SK-N-SH treated with all-trans-retinoic acid at 6 μM for 48 hours (cell line): Measurements from ENCODE around the gene MCAT.

Experiments
- ARNTL ChIP-seq: fragments of 450-650 bp; formaldehyde crosslinking; IDR thresholded peaks from 2 replicates; pipeline ENCODE4 v1.5.0; 2020; ENCODE audit warnings: low read depth, mild to moderate bottlenecking, moderate library complexity, borderline replicate concordance
- CREB5 ChIP-seq: fragments of 250-450 bp; sonication (Bioruptor Pico); IDR thresholded peaks from 2 replicates; pipeline ENCODE4 v1.5.1; 2020; ENCODE audit warnings: low read depth, mild to moderate bottlenecking, moderate library complexity
- CSDC2 ChIP-seq: fragments of 250-450 bp; sonication (Bioruptor Pico); IDR thresholded peaks from 2 replicates; pipeline ENCODE4 v1.5.0; 2020; ENCODE audit warnings: mild to moderate bottlenecking, moderate library complexity
- PATZ1 ChIP-seq: fragments of 250-450 bp; sonication (Bioruptor Pico); IDR thresholded peaks from 2 replicates; pipeline ENCODE4 v1.8.0; 2020; ENCODE audit warnings: mild to moderate bottlenecking, moderate library complexity, borderline replicate concordance
- RARB ChIP-seq: fragments of 250-450 bp; sonication (Bioruptor Pico); IDR thresholded peaks from 2 replicates; pipeline ENCODE4 v1.8.0; 2021; ENCODE audit warnings: mild to moderate bottlenecking, moderate library complexity
- TCF4 ChIP-seq: fragments of 250-450 bp; sonication (Bioruptor Pico); IDR thresholded peaks from 2 replicates; pipeline ENCODE4 v1.8.0; 2021; ENCODE audit warnings: mild to moderate bottlenecking, moderate library complexity, borderline replicate concordance
- TSHZ2 ChIP-seq: fragments of 250-450 bp; sonication (Bioruptor Pico); IDR thresholded peaks from 2 replicates; pipeline ENCODE4 v1.5.0; 2020; ENCODE audit warnings: mild to moderate bottlenecking, moderate library complexity
- ZFP3 ChIP-seq: fragments of 250-450 bp; sonication (Bioruptor Pico); IDR thresholded peaks from 2 replicates; pipeline ENCODE4 v1.5.0; 2020; ENCODE audit warnings: mild to moderate bottlenecking, moderate library complexity

GRCh38 chr22:43092085-43092484, 51.1 kb downstream of the MCAT start:
- no peak for TF ChIP-seq PATZ1 (CRISPR knock-in tag)
- no peak for TF ChIP-seq TSHZ2 (CRISPR knock-in tag)
- TF ChIP-seq CSDC2 (CRISPR knock-in tag), result no peak
- no peak for TF ChIP-seq ARNTL (CRISPR knock-in tag)
- no peak for TF ChIP-seq CREB5
- TF ChIP-seq RARB, result no peak
- TF ChIP-seq ZFP3 (CRISPR knock-in tag), result no peak
- TF ChIP-seq TCF4 (CRISPR knock-in tag), result no peak
